NCI-H748 (cell line): Measurements from ENCODE around the gene FAM168B.

Experiments
- DNase-seq: peaks from one replicate; lab custom pipeline; 2025; ENCODE audit not compliant: unreplicated experiment; lab: John Stamatoyannopoulos, UW

Gene FAM168B

GRCh38 chr2:131056204-131056931, 36.9 kb downstream of the FAM168B start:
- no peak for DNase-seq

- no peak for DNase-seq
These were observed 37.8 kb downstream of the FAM168B start for GRCh38 chr2:131055169-131056065.

GRCh38 chr2:131054488-131054887, 38.8 kb downstream of the FAM168B start:
- no peak for DNase-seq

DNA sequence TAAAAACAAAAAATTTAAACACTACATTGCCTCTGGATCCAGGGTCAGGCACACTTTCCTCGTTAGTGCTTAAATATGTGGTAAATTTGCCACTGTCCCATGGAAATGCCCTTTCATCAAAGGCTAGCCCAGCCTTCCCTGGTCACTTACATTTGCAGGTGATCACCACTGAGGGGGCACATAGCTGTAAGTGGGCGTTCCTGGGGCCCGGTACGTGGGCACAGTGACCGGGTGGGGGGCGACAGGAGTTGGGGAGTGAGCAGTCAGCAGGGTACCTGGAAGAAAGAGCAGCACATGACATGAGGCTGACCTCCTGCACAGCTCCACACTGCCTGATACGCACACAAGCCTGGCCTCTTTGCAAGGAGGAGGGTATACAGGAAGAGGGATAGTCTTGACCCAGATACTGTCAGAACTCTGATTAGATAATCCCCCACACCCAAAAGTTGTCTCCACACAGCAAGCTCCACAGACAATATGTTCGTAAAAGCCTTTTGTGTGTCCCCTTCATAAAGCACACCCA, 40.5 kb downstream of the FAM168B start:
- DNase-seq = no peak

DNA sequence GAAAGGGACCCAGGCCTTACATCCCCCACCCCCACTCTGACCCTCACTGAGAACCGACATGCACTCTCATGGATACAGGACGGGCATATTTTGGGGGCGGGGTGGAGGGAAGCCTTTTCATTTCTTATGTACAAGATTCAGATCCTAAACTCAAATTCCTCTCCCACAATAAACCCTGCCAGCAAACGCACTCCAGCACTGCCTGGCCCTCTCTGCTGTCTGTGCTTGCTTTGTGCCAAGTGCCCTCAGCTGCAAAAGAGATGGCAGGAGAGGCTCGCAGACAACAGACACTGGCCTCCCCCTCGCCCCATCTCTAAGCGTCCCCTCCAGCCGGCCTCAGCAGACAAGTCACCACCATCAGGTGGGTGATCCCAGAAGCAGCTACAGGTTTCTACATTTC, 42.4 kb downstream of the FAM168B start:
- no peak for DNase-seq

DNA sequence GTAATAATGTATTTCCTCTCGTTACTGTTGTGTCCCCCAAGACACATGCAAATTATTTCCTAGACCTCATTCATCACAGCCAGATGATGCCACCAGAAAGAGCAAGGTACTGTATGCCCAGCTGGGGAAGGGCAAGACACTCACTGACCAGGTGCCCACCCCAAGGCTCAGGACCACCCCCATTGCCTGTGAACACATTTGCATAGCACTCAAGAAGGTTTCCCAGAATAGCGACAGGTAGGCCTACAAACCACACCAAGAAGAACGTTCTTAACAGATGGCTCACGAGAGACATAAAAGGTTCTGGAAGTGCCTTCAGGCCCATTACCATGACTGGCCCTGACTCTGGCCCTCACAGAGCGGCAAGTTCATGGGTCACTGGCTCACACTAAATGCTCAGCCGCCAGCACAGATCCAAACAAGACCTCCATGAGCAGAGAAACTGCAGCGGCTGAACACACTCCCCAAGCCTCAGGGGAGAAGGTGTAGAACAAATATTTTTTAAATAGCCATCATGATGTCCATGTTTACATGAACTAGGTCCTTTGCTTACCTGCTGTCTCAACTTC, 44.0 kb downstream of the FAM168B start:
- no peak for DNase-seq

DNA sequence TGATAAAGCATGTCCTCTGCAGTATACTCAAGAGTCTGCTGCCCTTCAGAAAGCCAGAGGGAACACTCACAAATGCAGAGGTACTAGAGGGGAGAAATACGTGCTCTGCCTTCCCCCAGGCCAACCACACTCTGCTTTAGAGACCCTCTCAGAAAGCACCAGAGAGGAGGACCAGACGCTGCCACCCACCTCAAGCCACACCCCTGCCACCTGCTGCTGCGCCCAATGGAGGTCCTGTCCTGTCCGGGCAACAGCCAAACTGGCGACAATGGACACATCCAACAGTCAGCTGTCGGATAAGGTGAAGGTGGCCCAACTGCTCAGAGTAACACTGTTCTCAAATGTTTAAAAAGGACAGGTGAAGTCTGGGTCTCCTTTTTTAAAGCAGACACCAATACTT, 44.6 kb downstream of the FAM168B start:
- no peak for DNase-seq

- no peak for DNase-seq
These were observed 45.2 kb downstream of the FAM168B start for GRCh38 chr2:131047920-131048560.

DNA sequence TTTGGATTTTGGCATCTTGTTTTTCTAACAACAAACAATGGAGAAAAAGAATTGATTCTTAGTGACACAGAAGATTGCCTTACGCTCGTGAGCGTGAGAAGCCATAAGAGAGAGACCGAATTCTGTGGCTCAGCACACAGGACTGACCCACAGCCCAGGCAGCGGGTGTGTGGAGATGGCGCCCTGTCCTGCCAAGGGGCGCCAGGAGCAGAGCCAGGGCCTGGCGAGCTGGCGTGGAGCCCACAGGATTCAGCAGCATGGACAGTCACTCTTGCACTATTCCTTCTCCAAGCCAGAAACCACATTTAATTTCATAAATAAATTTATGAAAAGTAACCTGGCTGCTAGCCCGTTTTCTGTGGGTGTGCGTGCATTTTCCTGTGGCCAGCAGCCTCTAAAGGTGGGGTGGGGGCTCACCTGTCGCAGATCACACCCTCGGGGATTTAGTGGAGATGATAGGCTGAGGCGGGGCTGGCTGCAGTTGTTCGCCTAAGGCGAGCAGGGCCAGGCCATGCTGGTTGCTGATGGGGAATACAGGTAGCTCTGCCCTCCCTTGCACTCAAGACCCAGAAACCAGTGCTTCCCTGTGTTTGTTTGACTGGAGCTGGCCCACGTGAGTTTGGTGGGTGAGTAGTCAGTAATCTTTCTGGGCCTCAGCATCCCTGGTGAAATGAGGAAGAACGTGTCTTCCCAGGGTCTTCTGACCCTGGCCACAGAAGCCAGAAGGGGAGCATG, 46.2 kb downstream of the FAM168B start:
- DNase-seq = no peak

GRCh38 chr2:131046028-131046917, 47.0 kb downstream of the FAM168B start:
- DNase-seq = no peak

DNA sequence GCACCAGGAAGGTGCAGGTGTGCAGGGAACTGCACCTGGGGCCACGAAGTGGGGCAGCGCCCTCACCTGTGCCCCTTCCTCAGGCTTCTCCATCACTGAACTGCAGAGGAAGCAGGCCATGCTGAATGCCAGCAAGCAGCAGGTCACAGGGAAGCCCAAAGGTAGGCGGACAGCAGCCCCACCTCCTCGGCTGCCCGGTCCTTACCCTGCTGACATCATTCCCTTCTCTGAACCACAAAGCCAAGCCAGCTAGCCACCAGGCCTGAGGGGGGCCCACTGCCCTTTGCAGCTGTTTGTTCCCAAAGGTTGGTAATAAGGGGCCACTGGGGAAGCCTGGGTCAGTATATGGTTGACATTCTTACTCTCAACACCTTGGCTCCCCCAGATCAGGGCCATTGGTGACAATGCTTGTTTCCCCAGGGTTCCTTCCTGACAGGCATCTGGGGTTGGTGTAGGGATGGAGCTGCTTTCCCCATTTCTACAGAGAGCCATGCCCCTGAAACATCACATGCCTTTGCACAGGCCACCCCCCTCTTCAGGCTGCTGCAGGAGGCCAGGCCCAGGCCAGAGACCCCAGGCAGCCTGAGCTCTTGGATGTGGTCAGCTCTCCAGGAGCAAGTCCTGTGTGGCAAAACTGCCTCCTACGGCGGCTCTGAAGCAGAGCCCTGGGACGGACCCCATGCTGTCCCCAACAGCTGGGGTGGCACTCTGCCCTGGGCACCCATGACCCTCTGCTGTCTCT, 47.8 kb downstream of the FAM168B start:
- no peak for DNase-seq

DNA sequence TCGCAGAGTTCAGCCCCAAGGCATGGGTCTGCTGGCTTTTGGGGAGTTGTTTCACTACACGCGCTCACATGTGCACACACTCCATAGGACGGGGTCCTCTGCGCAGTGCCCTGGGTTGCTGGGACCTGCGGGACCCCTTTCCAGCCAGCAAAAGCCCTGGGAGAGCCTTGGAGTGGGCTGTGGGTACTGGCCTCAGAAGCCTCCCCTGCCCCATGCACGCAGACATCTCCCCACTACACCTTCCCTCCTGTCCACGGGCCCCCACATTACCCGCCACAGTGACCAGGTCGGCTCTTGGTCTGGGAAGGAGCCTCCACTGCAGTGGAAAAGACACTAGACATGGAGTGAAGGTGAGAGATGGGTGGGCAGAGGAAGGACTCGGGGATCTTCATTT, 48.5 kb downstream of the FAM168B start:
- no peak for DNase-seq

GRCh38 chr2:131044075-131044756, 49.0 kb downstream of the FAM168B start:
- DNase-seq = no peak

DNA sequence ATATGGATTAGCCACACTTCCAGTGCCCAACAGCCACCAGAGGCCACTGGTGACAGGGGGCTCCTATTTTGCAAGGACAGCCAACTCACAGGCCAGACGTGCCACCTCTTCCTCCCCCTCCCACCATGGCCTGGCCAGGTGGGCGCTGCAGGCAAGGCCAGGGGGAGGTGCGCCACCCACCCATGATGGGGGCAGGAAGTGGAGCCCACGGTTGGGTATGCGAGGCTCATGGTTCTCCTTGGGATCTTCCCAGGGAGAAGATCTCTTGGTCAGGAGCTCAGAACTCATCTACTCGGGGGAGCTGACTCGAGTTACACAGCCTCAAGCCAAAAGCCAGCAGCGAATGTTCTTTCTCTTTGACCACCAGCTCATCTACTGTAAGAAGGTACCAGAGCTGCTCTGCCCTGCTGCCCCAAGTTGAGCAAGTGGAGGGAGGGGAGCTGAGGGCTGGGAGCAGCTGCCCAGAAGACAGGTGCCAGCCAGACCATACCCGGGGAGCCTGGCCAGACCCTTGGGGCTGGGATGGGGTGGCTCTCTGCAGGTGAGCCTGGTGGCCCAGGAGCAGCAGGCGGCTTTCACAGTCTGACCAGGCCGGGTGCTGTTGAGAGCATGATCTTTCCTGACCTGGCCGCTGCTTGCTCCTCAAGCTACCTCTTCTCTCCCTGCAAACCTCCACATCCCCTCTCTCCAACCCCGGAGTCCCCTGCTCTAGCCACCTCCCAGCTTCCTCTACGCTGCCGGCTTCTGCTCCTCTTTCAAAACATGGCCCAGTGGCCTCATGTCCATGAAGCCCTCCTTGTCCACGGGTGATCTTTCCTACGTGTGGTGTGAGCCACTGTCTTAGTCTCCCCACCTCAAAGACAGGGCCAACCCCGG, 49.8 kb downstream of the FAM168B start:
- DNase-seq = no peak

DNA sequence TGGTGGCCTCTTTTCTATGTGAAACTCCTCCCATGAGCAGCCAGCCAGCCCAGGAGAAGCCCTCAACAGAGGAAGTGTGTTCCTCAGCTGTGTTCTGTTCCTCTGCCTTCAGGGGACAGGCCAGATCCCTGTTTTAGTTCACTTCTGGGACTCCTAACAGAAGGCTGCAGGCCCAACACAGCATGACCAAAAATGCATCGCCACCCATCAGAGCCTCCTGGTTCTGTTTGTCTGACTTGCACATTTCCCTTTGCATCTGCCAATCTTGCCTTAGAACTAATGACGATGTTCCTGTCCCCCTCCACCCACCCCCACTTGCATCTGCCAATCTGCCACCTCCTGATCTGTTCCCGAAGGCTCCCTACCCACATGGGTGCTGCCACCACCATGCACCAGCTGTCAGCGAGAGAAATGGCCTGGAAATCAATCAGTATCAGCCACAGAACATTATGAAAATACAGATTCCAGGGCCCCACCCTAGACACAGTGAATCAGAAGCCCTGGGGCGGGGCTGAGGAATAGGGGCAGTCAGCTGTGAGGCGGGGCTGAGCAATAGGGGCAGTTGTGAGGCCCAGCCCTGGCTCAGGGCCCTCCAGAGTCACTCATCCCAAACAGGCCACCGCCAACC, 51.0 kb downstream of the FAM168B start:
- no peak for DNase-seq

- DNase-seq = no peak
These were observed 51.7 kb downstream of the FAM168B start for GRCh38 chr2:131041402-131042147.
